Neutrophil (primary cell): ENCODE data around the gene SHB.

ENCODE experiments used
- H3K27ac ChIP-seq: fragments of 200-600 bp; sonication (generic); 2 replicates; pipeline ENCODE4 v1.5.1; 2016; ENCODE audit warnings: mild to moderate bottlenecking, moderate library complexity
- H3K27me3 ChIP-seq: fragments of 200-600 bp; sonication (generic); 2 replicates; pipeline ENCODE4 v1.6.0; 2016; ENCODE audit warnings: mild to moderate bottlenecking
- H3K36me3 ChIP-seq: fragments of 200-600 bp; sonication (generic); 2 replicates; pipeline ENCODE4 v1.5.1; 2017
- H3K4me1 ChIP-seq, 2 experiments: fragments of 200-600 bp in 1 of 2; sonication (generic) in 1 of 2; 1 replicate in 1 of 2; 2 replicates in 1 of 2; pipeline versions ENCODE4 v1.5.1 to v1.6.1; 2013 to 2016; ENCODE audit warnings: low read depth in 1 of 2, low read length in 1 of 2, mild to moderate bottlenecking in 1 of 2, moderate library complexity in 1 of 2; ENCODE audit not compliant: control insufficient read depth in 1 of 2, insufficient read depth in 1 of 2
- H3K4me3 ChIP-seq, 2 experiments: fragments of 200-600 bp in 1 of 2; sonication (generic) in 1 of 2; 1 replicate in 1 of 2; 2 replicates in 1 of 2; pipeline ENCODE4 v1.5.1; 2013 to 2016; ENCODE audit warnings: low read depth in 1 of 2, low read length in 1 of 2, mild to moderate bottlenecking in 1 of 2, moderate library complexity in 1 of 2
- H3K9me3 ChIP-seq: fragments of 200-600 bp; sonication (generic); 2 replicates; pipeline ENCODE4 v1.5.1; 2016
- TF ChIP-seq, protein P1 (sequence below): fragments of 200-600 bp; sonication (generic); IDR thresholded peaks from 2 replicates; pipeline ENCODE4 v1.5.1; 2016; ENCODE audit warnings: antibody characterized with exemption

SHB gene

DNA sequence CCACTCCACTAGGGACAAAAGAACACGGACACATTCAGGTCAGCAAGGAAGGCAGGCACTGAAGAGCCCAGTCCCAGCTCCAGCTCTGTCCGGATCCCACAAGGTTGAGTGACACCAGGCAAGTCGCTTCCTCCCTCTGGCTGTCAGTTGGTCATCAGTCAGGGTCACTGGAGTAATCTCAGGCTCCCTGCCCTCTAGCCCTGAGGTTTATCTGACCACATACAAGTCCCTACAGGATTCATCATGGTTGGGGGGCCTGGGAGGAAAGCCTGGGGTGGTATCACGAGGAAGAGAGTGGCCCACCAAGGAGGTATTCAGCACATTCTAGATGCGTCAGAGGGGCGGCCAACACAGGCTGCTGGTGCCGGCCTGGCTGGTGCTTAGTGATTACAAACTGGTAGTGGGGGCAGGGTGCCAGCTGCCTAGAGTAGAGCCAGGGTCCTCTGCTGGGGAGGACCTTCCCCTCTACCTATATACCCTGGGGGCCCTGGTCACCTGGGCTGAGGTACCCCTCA lies 81.5 kb downstream of the SHB start:
- Histone ChIP-seq H3K4me1 (peaks cover 12 to 16% of the 10 kb centered on the region in 2 experiments), H3K4me3 (no peak overlapping the region), H3K9me3 (no peaks in the 10 kb centered on the region), H3K27me3 (no peaks in the 10 kb centered on the region), H3K27ac (no peak overlapping the region), H3K36me3 (no peaks in the 10 kb centered on the region)
- TF ChIP-seq, protein P1, sequence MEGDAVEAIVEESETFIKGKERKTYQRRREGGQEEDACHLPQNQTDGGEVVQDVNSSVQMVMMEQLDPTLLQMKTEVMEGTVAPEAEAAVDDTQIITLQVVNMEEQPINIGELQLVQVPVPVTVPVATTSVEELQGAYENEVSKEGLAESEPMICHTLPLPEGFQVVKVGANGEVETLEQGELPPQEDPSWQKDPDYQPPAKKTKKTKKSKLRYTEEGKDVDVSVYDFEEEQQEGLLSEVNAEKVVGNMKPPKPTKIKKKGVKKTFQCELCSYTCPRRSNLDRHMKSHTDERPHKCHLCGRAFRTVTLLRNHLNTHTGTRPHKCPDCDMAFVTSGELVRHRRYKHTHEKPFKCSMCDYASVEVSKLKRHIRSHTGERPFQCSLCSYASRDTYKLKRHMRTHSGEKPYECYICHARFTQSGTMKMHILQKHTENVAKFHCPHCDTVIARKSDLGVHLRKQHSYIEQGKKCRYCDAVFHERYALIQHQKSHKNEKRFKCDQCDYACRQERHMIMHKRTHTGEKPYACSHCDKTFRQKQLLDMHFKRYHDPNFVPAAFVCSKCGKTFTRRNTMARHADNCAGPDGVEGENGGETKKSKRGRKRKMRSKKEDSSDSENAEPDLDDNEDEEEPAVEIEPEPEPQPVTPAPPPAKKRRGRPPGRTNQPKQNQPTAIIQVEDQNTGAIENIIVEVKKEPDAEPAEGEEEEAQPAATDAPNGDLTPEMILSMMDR = no peak

DNA sequence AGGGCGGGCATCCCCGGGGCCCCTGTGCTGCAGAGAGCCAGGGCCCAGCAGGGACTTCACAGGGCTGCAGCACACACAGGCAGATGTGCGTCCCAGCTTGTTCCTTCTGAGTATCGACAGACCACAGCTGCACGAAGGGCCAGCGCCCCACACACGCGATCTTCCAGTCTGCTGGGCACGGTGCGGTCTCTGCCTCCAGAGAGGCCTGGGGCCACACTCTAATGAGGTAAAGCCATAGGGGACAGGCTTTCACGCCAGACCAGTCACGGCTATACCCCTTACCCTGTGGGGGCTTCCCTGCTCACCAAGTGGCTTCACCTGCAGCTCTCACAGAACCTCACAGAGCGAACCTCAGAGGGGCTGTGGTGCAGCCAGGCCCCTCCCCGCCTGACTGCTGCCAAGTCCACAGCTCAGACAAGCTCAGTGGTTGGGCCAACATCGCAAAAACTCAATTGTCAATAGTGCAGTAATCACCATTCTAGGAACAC lies 82.2 kb downstream of the SHB start:
- Histone ChIP-seq H3K27ac (no peak overlapping the region), H3K9me3 (no peaks in the 10 kb centered on the region), H3K4me1 (peaks cover 12 to 16% of the 10 kb centered on the region in 2 experiments), H3K27me3 (no peaks in the 10 kb centered on the region), H3K36me3 (no peaks in the 10 kb centered on the region), H3K4me3 (no peak overlapping the region)
- TF ChIP-seq, protein P1 = no peak

DNA sequence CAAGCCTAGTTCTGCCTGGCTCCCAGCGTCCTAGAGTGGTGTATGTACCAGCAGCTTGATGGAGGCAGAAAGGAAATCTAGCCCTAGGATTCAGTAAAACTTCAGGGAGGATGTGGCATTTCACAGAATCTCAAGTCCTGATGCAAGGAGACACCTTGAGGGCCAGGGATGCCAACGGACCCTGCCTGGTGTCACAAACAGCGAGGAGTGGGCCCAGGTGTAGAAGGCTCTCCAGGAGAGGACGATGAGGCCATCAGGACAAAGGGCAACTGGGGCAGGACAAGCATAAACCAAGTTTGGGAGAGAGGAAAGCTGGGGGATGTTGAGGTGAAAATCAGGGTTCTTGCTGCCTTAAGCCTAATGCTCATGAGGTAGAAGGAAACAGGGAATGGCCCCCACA lies 83.0 kb downstream of the SHB start:
- Histone ChIP-seq H3K4me1 (peaks cover 12 to 16% of the 10 kb centered on the region in 2 experiments), H3K27me3 (no peaks in the 10 kb centered on the region), H3K9me3 (no peaks in the 10 kb centered on the region), H3K4me3 (no peak overlapping the region), H3K36me3 (no peaks in the 10 kb centered on the region), H3K27ac (no peak overlapping the region)
- TF ChIP-seq, protein P1 = no peak

DNA sequence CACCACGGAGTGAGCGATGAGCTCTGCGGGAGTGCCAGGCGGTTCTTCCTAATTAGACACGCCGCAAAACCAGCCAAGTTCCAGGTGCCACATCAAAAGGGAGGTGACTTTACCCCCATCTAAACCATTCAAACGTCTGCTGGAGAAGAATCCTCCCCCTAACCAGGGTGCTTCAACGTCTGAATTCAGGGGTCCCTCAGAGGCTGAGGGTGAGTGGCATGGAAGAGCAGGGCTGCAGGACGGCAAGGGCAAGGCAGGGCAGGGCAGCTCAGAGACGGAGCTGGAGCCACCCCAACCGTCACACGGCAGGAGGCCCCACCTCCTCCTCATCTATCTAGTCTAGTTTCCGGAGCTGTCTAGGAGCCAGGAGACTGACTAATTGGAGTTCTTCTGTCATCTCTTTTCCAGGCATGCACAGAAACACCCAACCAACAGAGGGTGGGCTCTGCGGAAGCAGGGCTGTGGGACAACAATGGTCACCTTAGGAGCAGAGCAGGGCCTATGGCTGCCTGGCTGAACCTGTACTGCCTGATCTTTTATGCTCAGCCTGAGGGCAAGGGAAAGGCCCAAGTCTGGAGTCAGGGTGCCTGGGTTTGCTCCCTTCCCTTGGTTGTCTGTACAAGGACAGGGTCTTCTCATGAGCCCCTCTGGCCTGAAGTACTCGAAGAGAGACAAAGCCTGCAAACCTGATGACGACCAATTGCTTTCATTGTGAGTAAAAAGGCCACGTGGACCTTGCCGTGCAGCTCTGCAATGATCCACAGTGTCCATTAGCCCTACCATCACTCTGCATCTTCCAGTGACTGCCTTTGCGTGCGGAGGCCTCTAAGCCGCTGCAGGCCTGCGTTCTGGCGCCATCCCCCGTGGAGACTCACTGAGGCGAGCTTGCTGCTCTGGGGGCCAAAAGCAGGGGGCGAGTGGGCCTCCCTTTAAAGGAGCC lies 84.1 kb downstream of the SHB start:
- Histone ChIP-seq H3K27me3 (no peaks in the 10 kb centered on the region), H3K27ac (no peak overlapping the region), H3K4me3 (no peak overlapping the region), H3K4me1 (peaks cover 9 to 11% of the 10 kb centered on the region in 2 experiments), H3K9me3 (no peaks in the 10 kb centered on the region), H3K36me3 (no peaks in the 10 kb centered on the region)
- TF ChIP-seq, protein P1 = no peak

DNA sequence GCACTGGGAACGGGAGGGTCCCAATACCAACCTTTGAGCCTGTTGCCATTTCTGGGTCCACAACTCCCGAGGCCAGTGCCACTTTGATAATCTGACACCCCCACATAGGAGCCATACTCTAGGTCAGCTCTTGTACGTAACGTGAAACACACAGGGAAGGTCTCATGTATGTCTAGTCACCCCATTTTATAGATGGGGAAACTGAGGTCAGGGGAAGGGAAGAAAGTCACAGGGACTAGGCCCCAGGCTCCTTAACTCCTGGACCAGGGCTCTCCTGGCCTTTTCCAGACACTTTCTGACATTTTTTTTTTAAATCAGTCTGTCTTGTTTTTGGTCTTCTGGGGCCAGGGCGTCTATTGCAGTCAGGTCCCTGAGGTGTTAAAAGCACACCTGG lies 84.8 kb downstream of the SHB start:
- H3K27me3 ChIP-seq = no peaks in the 10 kb centered on the region
- H3K9me3 ChIP-seq = no peaks in the 10 kb centered on the region
- TF ChIP-seq, protein P1 = no peak
- H3K4me3 ChIP-seq = no peak overlapping the region
- peaks cover 3 to 4% of the 10 kb centered on the region in 2 experiments for H3K4me1 ChIP-seq
- no peaks in the 10 kb centered on the region for H3K36me3 ChIP-seq
- H3K27ac ChIP-seq = no peak overlapping the region
